ENCODE results near the gene PEX1.

The PEX1 gene

DNA sequence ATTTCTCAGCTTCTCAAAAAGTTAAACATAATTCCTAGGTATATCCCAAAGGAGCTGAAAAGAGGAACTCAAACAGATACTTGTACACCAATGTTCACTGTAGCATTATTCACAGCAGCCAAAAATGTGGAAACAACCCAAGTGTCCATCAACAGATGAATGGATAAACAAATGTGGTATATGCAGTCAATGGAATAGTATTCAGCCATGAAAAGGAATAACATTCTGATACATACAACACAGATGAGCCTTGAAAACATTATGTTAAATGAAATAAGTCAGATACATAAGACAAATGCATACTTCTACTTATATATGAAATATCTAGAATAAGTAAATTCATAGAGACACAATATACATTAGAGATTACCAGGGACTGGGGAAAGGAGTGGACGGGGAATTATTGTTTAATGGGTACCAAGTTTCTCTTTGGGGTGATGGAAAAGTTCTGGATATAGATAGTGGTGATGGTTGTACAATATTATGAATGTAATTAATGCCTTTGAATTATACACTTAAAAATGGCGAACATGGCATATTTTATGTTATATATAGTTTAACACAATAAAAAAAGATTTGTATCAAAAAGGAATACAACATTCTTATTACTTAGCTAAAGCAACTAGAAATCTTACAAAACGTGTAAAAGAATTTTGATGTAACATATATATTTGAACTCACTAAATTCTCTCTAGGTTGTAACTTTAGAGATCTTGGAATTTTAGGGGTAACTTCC, 15.0 kb downstream of the PEX1 start:
- no peak for DNase-seq
- peaks cover 36% of the 10 kb centered on the region for H3K36me3 Mint-ChIP-seq (ENCODE audit: low read depth)
- no peaks in the 10 kb centered on the region for H3K9me3 Mint-ChIP-seq
- H3K4me1 Mint-ChIP-seq: no peaks in the 10 kb centered on the region
- no peak overlapping the region for H3K4me3 Mint-ChIP-seq
- TF ChIP-seq, protein P1, sequence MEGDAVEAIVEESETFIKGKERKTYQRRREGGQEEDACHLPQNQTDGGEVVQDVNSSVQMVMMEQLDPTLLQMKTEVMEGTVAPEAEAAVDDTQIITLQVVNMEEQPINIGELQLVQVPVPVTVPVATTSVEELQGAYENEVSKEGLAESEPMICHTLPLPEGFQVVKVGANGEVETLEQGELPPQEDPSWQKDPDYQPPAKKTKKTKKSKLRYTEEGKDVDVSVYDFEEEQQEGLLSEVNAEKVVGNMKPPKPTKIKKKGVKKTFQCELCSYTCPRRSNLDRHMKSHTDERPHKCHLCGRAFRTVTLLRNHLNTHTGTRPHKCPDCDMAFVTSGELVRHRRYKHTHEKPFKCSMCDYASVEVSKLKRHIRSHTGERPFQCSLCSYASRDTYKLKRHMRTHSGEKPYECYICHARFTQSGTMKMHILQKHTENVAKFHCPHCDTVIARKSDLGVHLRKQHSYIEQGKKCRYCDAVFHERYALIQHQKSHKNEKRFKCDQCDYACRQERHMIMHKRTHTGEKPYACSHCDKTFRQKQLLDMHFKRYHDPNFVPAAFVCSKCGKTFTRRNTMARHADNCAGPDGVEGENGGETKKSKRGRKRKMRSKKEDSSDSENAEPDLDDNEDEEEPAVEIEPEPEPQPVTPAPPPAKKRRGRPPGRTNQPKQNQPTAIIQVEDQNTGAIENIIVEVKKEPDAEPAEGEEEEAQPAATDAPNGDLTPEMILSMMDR (IDR thresholded peaks at IDR 0.05): no peak
- no peaks in the 10 kb centered on the region for H3K27me3 Mint-ChIP-seq (ENCODE audit: low read depth, poor library complexity)
- H3K27ac Mint-ChIP-seq: no peak overlapping the region

DNA sequence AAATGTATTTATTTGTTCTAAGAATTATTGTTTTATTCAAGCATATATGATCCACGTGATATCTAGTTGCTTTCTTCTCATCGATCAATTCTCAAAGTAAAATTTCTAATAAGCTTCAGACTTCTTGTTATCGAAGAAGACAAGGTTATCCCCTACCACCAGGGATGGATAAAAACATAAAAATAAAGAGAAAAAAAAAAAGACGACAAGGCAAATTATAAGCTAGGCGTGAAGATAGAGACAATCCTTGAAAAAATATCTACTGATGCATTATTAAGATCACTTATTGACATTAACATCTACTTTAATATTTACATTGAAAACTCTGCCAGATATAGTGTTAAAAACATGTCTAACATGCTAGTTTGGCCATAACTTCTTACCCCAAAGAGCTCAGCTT, 19.4 kb downstream of the PEX1 start:
- Mint-ChIP-seq H3K36me3 (ENCODE audit: low read depth) (peaks cover 40% of the 10 kb centered on the region), H3K4me1 (no peaks in the 10 kb centered on the region), H3K4me3 (no peak overlapping the region), H3K27me3 (ENCODE audit: low read depth, poor library complexity) (no peaks in the 10 kb centered on the region), H3K9me3 (no peaks in the 10 kb centered on the region), H3K27ac (no peak overlapping the region)
- DNase-seq: no peak
- TF ChIP-seq, protein P1 (IDR thresholded peaks at IDR 0.05): no peak

DNA sequence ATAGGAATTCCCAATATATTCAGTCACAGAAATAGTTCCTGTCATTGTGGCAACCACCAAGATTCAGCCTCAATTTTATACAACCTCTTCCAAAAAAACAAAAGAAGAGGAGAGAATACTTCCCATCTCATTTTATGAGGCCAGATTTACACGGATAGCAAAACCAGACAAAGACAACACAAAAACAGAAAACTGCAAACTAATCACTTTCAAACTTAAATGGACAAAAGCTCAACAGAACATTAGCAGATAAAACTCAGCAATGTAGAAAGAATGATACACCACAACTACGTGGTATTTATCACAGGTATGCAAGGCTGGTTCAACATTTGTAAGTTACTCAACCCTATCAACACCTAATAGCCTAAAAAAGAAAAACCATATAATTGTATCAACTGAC, 22.0 kb downstream of the PEX1 start:
- no peak overlapping the region for H3K4me3 Mint-ChIP-seq
- no peak overlapping the region for H3K27ac Mint-ChIP-seq
- peaks cover 34% of the 10 kb centered on the region for H3K36me3 Mint-ChIP-seq (ENCODE audit: low read depth)
- H3K9me3 Mint-ChIP-seq: no peaks in the 10 kb centered on the region
- H3K4me1 Mint-ChIP-seq: no peaks in the 10 kb centered on the region
- no peak for DNase-seq
- TF ChIP-seq, protein P1 (IDR thresholded peaks at IDR 0.05): no peak
- H3K27me3 Mint-ChIP-seq (ENCODE audit: low read depth, poor library complexity): no peaks in the 10 kb centered on the region

DNA sequence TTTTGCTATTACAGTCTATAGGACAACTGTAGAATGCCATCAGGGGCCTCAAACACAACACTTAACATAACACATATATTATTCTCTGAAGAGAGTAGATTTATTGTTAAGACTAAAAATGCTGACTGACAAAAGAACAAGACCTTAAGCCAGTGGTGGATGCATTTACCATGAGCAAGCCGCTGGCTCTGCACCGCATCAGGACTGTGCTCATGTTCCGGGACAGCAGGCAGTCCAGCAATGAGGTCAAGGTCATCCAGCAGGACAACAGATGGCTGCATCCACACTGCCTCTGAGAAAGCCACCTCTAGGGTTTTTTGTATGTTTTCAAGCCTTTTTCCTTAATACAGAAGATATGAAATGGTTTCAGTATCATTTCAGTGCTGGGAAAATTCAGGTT, 23.8 kb downstream of the PEX1 start:
- no peak overlapping the region for H3K4me3 Mint-ChIP-seq
- no peaks in the 10 kb centered on the region for H3K4me1 Mint-ChIP-seq
- no peak overlapping the region for H3K27ac Mint-ChIP-seq
- no peaks in the 10 kb centered on the region for H3K27me3 Mint-ChIP-seq (ENCODE audit: low read depth, poor library complexity)
- TF ChIP-seq, protein P1 (IDR thresholded peaks at IDR 0.05): no peak
- H3K9me3 Mint-ChIP-seq: no peaks in the 10 kb centered on the region
- no peak for DNase-seq
- peaks cover 48% of the 10 kb centered on the region for H3K36me3 Mint-ChIP-seq (ENCODE audit: low read depth)

GRCh38 chr7:92503767-92504166, 24.6 kb downstream of the PEX1 start:
- Mint-ChIP-seq H3K36me3 (ENCODE audit: low read depth) (peaks cover 51% of the 10 kb centered on the region), H3K27me3 (ENCODE audit: low read depth, poor library complexity) (no peaks in the 10 kb centered on the region), H3K27ac (no peak overlapping the region), H3K4me3 (no peak overlapping the region), H3K4me1 (no peaks in the 10 kb centered on the region), H3K9me3 (no peaks in the 10 kb centered on the region)
- no peak for DNase-seq
- TF ChIP-seq, protein P1 (IDR thresholded peaks at IDR 0.05): no peak

- no peaks in the 10 kb centered on the region for H3K27me3 Mint-ChIP-seq (ENCODE audit: low read depth, poor library complexity)
- DNase-seq: no peak
- peaks cover 44% of the 10 kb centered on the region for H3K36me3 Mint-ChIP-seq (ENCODE audit: low read depth)
- TF ChIP-seq, protein P1 (IDR thresholded peaks at IDR 0.05): no peak
- no peaks in the 10 kb centered on the region for H3K4me1 Mint-ChIP-seq
- no peaks in the 10 kb centered on the region for H3K9me3 Mint-ChIP-seq
- H3K27ac Mint-ChIP-seq: no peak overlapping the region
- no peak overlapping the region for H3K4me3 Mint-ChIP-seq
Measured at GRCh38 chr7:92498557-92498956, 29.8 kb downstream of the PEX1 start.
